ENCODE data around the gene P2RX1.

The P2RX1 gene

DNA sequence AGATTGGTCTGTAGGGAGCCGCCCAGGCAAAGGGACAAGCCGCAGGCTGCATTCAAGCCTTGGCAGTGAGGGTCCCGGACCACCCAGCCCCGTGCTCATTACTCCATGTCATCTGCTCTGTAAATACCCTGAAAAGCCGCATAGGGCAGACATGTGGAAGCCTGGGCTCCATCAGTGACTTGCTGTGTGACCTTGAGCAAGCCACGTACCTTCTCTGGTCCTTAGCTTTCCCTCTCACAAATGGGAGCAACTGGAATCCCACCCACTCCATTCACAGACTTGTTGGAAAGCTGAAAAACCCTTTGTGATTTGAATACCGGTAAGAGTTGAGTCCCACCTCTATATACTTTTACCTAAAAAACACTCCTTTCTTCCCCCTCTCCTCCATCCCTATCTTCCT lies 35.3 kb downstream of the P2RX1 start:
- Histone ChIP-seq H3K79me1 (ENCODE audit: low read depth, low read length) (no peaks in the 10 kb centered on the region), H3K14ac (ENCODE audit: low read length) (no peak overlapping the region), H4K91ac (ENCODE audit: low read depth, low read length, poor library complexity) (no peak overlapping the region), H4K8ac (ENCODE audit: low read depth, low read length) (no peak overlapping the region), H3K4ac (ENCODE audit: low read length) (no peak overlapping the region), H2AFZ (ENCODE audit: low read length) (no peak overlapping the region), H3K36me3 (replicated peaks in 1 of 2; ENCODE audit: control insufficient read depth in 2 of 2, insufficient read depth in 2 of 2, low read length in 2 of 2) (peaks cover 0 to 5% of the 10 kb centered on the region in 2 donors), H3K27me3 (ENCODE audit: control insufficient read depth in 3 of 3, insufficient read depth in 3 of 3, low read depth in 1 of 3, low read length in 3 of 3) (no peaks in the 10 kb centered on the region), H2AK5ac (ENCODE audit: low read depth, low read length) (no peak overlapping the region), H3K4me3 (ENCODE audit: low read length in 2 of 2) (no peak overlapping the region), H3K4me1 (ENCODE audit: control insufficient read depth in 2 of 2, insufficient read depth in 1 of 2, low read depth in 1 of 2, low read length in 2 of 2) (peaks cover 9 to 10% of the 10 kb centered on the region in 2 donors), H3K23ac (ENCODE audit: low read depth, low read length, poor library complexity) (no peak overlapping the region), H3K27ac (replicated peaks; ENCODE audit: low read length) (no peak overlapping the region), H2BK12ac (ENCODE audit: low read length) (no peak overlapping the region), H3K4me2 (ENCODE audit: insufficient read depth, low read length, poor library complexity, severe bottlenecking) (no peak overlapping the region), H3K9ac (ENCODE audit: low read depth, low read length, poor library complexity) (no peak overlapping the region), H2BK5ac (ENCODE audit: low read length) (no peak overlapping the region), H3K9me3 (replicated peaks in 1 of 2; ENCODE audit: control insufficient read depth in 2 of 2, insufficient read depth in 1 of 2, low read depth in 1 of 2, low read length in 2 of 2) (no peaks in the 10 kb centered on the region), H3K18ac (ENCODE audit: low read length) (no peak overlapping the region), H2BK120ac (ENCODE audit: low read depth, low read length) (no peak overlapping the region), H2BK15ac (ENCODE audit: low read length) (no peak overlapping the region)
- DNase-seq (ENCODE audit: low spot score) = no peak
- WGBS, 2 donors (ENCODE audit: extremely low coverage in 2 of 2, insufficient read length in 2 of 2, insufficient replicate concordance in 1 of 2) = no CpG with 5 or more reads among the region's 7 CpGs

DNA sequence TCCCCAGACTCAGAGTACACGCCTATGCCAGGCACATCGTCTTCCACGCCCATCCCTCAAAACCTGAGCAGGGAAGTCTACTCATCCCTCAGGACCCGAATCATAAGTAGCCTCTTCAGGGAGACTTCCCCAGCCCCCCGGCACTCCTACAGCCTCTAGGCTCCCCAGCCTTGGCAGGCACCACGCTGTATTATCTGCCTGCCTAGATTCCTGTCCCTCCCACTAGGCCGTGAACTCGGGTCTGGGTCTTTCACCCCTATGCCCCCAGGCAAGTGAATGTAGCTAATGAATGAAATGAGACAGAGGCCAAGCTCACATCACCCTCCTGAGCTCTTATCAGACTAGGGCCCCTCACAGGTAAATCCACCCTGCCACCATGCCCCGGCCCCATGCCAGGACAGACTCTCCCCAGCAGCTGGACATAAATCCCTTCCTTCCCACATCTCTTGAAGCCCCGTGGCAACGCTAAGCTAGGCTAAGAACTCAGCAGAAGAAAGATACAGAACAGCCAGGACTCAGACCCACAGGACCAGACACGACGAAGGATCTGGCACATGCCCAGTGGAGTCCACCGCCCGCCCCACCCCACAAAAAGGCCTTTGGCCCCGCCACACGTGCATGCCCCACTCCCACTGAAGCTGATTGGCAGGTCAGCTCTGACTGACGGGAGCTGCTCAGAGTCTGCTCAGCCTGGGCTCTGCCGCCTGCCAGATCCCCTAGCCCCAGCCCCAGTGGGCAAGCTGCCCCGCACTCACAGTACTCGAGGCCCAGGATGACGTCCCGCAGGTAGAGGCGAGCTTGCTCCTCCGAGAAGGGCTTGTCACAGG lies 36.5 kb downstream of the P2RX1 start:
- Histone ChIP-seq H2BK12ac (ENCODE audit: low read length) (no peak overlapping the region), H3K18ac (ENCODE audit: low read length) (no peak overlapping the region)

DNA sequence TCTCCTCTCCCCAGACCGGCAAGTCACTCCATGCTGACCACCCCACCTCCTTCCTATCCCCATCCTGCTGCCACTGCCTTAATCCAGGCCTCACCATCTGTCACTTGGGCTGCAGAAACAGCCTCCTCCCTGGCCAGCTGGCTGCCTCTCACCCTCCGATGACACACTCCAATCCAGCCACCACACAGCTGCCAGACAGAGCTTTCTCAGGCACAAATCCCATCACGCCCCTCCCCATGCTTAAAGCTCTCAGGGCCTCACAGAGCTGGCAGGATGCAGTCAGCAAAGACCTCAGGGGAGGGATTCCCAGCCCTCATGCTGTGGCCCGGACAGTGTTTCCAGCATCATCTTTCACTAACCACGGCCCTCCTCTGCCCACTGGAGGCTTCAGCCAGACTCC lies 37.1 kb downstream of the P2RX1 start:
- H2BK120ac ChIP-seq (ENCODE audit: low read depth, low read length) = no peak overlapping the region
- DNase-seq (ENCODE audit: low spot score) = peak; percentile 51
- no peak overlapping the region for H3K27ac ChIP-seq (replicated peaks; ENCODE audit: low read length)

More for the DNA sequence above, 36.5 kb downstream of the P2RX1 start:
- Histone ChIP-seq H2BK15ac (ENCODE audit: low read length) (no peak overlapping the region), H3K9me3 (replicated peaks in 1 of 2; ENCODE audit: control insufficient read depth in 2 of 2, insufficient read depth in 1 of 2, low read depth in 1 of 2, low read length in 2 of 2) (no peaks in the 10 kb centered on the region), H4K8ac (ENCODE audit: low read depth, low read length) (no peak overlapping the region), H3K4me1 (ENCODE audit: control insufficient read depth in 2 of 2, insufficient read depth in 1 of 2, low read depth in 1 of 2, low read length in 2 of 2) (peaks cover 9 to 10% of the 10 kb centered on the region in 2 donors), H2AFZ (ENCODE audit: low read length) (peak overlapping the region; percentile 38), H2BK5ac (ENCODE audit: low read length) (no peak overlapping the region), H3K36me3 (replicated peaks in 1 of 2; ENCODE audit: control insufficient read depth in 2 of 2, insufficient read depth in 2 of 2, low read length in 2 of 2) (peaks cover 0 to 2% of the 10 kb centered on the region in 2 donors), H3K4ac (ENCODE audit: low read length) (no peak overlapping the region), H3K23ac (ENCODE audit: low read depth, low read length, poor library complexity) (peak overlapping the region; percentile 2), H2AK5ac (ENCODE audit: low read depth, low read length) (no peak overlapping the region), H3K9ac (ENCODE audit: low read depth, low read length, poor library complexity) (no peak overlapping the region), H2BK120ac (ENCODE audit: low read depth, low read length) (no peak overlapping the region), H3K79me1 (ENCODE audit: low read depth, low read length) (no peaks in the 10 kb centered on the region), H3K14ac (ENCODE audit: low read length) (no peak overlapping the region), H3K4me2 (ENCODE audit: insufficient read depth, low read length, poor library complexity, severe bottlenecking) (no peak overlapping the region), H4K91ac (ENCODE audit: low read depth, low read length, poor library complexity) (no peak overlapping the region), H3K27ac (replicated peaks; ENCODE audit: low read length) (no peak overlapping the region), H3K4me3 (ENCODE audit: low read length in 2 of 2) (no peak overlapping the region), H3K27me3 (ENCODE audit: control insufficient read depth in 3 of 3, insufficient read depth in 3 of 3, low read depth in 1 of 3, low read length in 3 of 3) (no peaks in the 10 kb centered on the region)
- no peak for DNase-seq (ENCODE audit: low spot score)
- WGBS, 2 donors (ENCODE audit: extremely low coverage in 2 of 2, insufficient read length in 2 of 2, insufficient replicate concordance in 1 of 2) = no CpG with 5 or more reads among the region's 25 CpGs

DNA sequence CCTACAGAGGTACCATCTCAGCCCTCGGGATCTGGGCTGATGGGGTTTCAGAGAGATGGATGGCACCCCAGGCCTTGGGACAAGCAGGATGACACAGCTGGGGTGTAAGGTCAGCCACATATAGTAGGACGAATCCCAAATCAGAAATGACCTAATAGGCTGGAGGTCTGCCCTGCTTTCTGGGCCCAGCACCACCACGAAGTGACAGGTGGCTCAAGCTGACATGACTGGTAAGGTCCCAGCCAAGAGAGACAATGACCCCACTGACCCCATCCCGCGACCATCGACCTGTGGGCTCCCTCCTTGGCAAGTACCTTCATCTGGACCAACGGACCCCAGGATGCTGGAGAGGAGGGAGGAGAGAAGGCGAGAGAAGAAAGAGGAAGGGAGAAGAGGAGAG lies 39.0 kb downstream of the P2RX1 start:
- Histone ChIP-seq H4K91ac (ENCODE audit: low read depth, low read length, poor library complexity) (no peak overlapping the region), H3K4me3 (ENCODE audit: low read length in 2 of 2) (no peak overlapping the region), H3K4me2 (ENCODE audit: insufficient read depth, low read length, poor library complexity, severe bottlenecking) (no peak overlapping the region), H2AK5ac (ENCODE audit: low read depth, low read length) (no peak overlapping the region), H2BK5ac (ENCODE audit: low read length) (no peak overlapping the region), H2AFZ (ENCODE audit: low read length) (no peak overlapping the region), H3K27ac (replicated peaks; ENCODE audit: low read length) (no peak overlapping the region), H3K23ac (ENCODE audit: low read depth, low read length, poor library complexity) (no peak overlapping the region), H3K9ac (ENCODE audit: low read depth, low read length, poor library complexity) (peak overlapping the region; percentile 39), H2BK120ac (ENCODE audit: low read depth, low read length) (no peak overlapping the region), H3K4me1 (ENCODE audit: control insufficient read depth in 2 of 2, insufficient read depth in 1 of 2, low read depth in 1 of 2, low read length in 2 of 2) (peaks cover 9 to 10% of the 10 kb centered on the region in 2 donors), H3K79me1 (ENCODE audit: low read depth, low read length) (peaks cover 6% of the 10 kb centered on the region), H3K14ac (ENCODE audit: low read length) (no peak overlapping the region), H4K8ac (ENCODE audit: low read depth, low read length) (no peak overlapping the region), H2BK15ac (ENCODE audit: low read length) (no peak overlapping the region), H3K27me3 (ENCODE audit: control insufficient read depth in 3 of 3, insufficient read depth in 3 of 3, low read depth in 1 of 3, low read length in 3 of 3) (no peaks in the 10 kb centered on the region), H3K18ac (ENCODE audit: low read length) (no peak overlapping the region), H3K36me3 (replicated peaks in 1 of 2; ENCODE audit: control insufficient read depth in 2 of 2, insufficient read depth in 2 of 2, low read length in 2 of 2) (peaks cover 0 to 13% of the 10 kb centered on the region in 2 donors), H3K9me3 (replicated peaks in 1 of 2; ENCODE audit: control insufficient read depth in 2 of 2, insufficient read depth in 1 of 2, low read depth in 1 of 2, low read length in 2 of 2) (peaks cover 0 to 1% of the 10 kb centered on the region in 2 donors), H3K4ac (ENCODE audit: low read length) (no peak overlapping the region), H2BK12ac (ENCODE audit: low read length) (no peak overlapping the region)
- no CpG with 5 or more reads among the region's 8 CpGs for WGBS, 2 donors (ENCODE audit: extremely low coverage in 2 of 2, insufficient read length in 2 of 2, insufficient replicate concordance in 1 of 2)
- no peak for DNase-seq (ENCODE audit: low spot score)

More for the DNA sequence above, 37.1 kb downstream of the P2RX1 start:
- no peaks in the 10 kb centered on the region for H3K79me1 ChIP-seq (ENCODE audit: low read depth, low read length)
- H2BK5ac ChIP-seq (ENCODE audit: low read length) = no peak overlapping the region
- H3K9me3 ChIP-seq (replicated peaks in 1 of 2; ENCODE audit: control insufficient read depth in 2 of 2, insufficient read depth in 1 of 2, low read depth in 1 of 2, low read length in 2 of 2) = no peaks in the 10 kb centered on the region
- no peak overlapping the region for H3K4me3 ChIP-seq (ENCODE audit: low read length in 2 of 2)
- H2AFZ ChIP-seq (ENCODE audit: low read length) = peak overlapping the region; percentile 38
- no CpG with 5 or more reads among the region's 5 CpGs for WGBS, 2 donors (ENCODE audit: extremely low coverage in 2 of 2, insufficient read length in 2 of 2, insufficient replicate concordance in 1 of 2)
- no peak overlapping the region for H3K18ac ChIP-seq (ENCODE audit: low read length)
- H3K27me3 ChIP-seq (ENCODE audit: control insufficient read depth in 3 of 3, insufficient read depth in 3 of 3, low read depth in 1 of 3, low read length in 3 of 3) = no peaks in the 10 kb centered on the region
- H4K91ac ChIP-seq (ENCODE audit: low read depth, low read length, poor library complexity) = no peak overlapping the region
- peak overlapping the region; percentile 38 for H3K9ac ChIP-seq (ENCODE audit: low read depth, low read length, poor library complexity)
- H2AK5ac ChIP-seq (ENCODE audit: low read depth, low read length) = no peak overlapping the region
- no peak overlapping the region for H3K4ac ChIP-seq (ENCODE audit: low read length)
- no peak overlapping the region for H4K8ac ChIP-seq (ENCODE audit: low read depth, low read length)
- peaks cover 9 to 10% of the 10 kb centered on the region in 2 donors for H3K4me1 ChIP-seq (ENCODE audit: control insufficient read depth in 2 of 2, insufficient read depth in 1 of 2, low read depth in 1 of 2, low read length in 2 of 2)
- H3K36me3 ChIP-seq (replicated peaks in 1 of 2; ENCODE audit: control insufficient read depth in 2 of 2, insufficient read depth in 2 of 2, low read length in 2 of 2) = peaks cover 0 to 2% of the 10 kb centered on the region in 2 donors
- H2BK15ac ChIP-seq (ENCODE audit: low read length) = no peak overlapping the region
- H2BK12ac ChIP-seq (ENCODE audit: low read length) = no peak overlapping the region
- no peak overlapping the region for H3K14ac ChIP-seq (ENCODE audit: low read length)
- H3K4me2 ChIP-seq (ENCODE audit: insufficient read depth, low read length, poor library complexity, severe bottlenecking) = no peak overlapping the region
- H3K23ac ChIP-seq (ENCODE audit: low read depth, low read length, poor library complexity) = no peak overlapping the region

Measured in neuronal stem cell (in vitro differentiated cells).